IMR-90 (cell line): ENCODE results near the gene TIAM2. TPM values are rescaled to one million over a fixed set of nuclear protein-coding genes. Genes with fewer than 3 reads are reported as not detected.
"Not testable (repeated sequence)": the region's sequence is repeated elsewhere in the genome, so short reads cannot be mapped to it uniquely, and the experiment has no call there.

ENCODE experiments used
- ATAC-seq: fragments of 200-7000 bp; cut with Tn5 transposase; 2 replicates; pipeline ENCODE4 v1.9.1; 2020; ENCODE audit warnings: low read depth, mild to moderate bottlenecking, moderate library complexity
- BruUV-seq: library from RNA; stranded (reverse); fragments of 400-500 nt; replicated peaks from 2 replicates; lab custom pipeline; 2021; lab: Mats Ljungman, UMichigan
- CTCF ChIA-PET: fragments of 300-600 bp; formaldehyde crosslinking; extraction: SDS; loops from one replicate; lab custom pipeline; 2021; ENCODE audit warnings: antibody characterized with exemption; lab: Yijun Ruan, JAX
- POLR2A ChIA-PET: fragments of 300-600 bp; sonication (Branson Sonifier 250); formaldehyde crosslinking; loops from one replicate; lab custom pipeline; 2022; ENCODE audit warnings: antibody characterized with exemption; ENCODE audit not compliant: unreplicated experiment; lab: Charles Lee
- DNase-seq: peaks from one replicate; pipeline ENCODE4 v3.0.0; 2013
- H2AFZ ChIP-seq: replicated peaks from 2 replicates; pipeline ENCODE3; 2013; ENCODE audit warnings: low read length, mild to moderate bottlenecking; ENCODE audit not compliant: poor library complexity
- H2AK5ac ChIP-seq: 2 replicates; pipeline ENCODE4 v1.6.1; 2013; ENCODE audit warnings: low read depth, low read length, inconsistent platforms
- H2AK9ac ChIP-seq: replicated peaks from 2 replicates; pipeline ENCODE3; 2013; ENCODE audit warnings: mild to moderate bottlenecking, low read depth, low read length, moderate library complexity; ENCODE audit not compliant: poor library complexity
- H2BK120ac ChIP-seq: 2 replicates; pipeline ENCODE4 v1.6.1; 2013; ENCODE audit warnings: low read depth, low read length, inconsistent platforms
- H2BK15ac ChIP-seq: 3 replicates; pipeline ENCODE4 v1.6.1; 2013; ENCODE audit warnings: low read depth, low read length, inconsistent platforms
- H2BK20ac ChIP-seq: 2 replicates; pipeline ENCODE4 v1.6.1; 2013; ENCODE audit warnings: low read depth, mild to moderate bottlenecking, inconsistent platforms, low read length, moderate library complexity
- H2BK5ac ChIP-seq: 2 replicates; pipeline ENCODE4 v1.6.1; 2013; ENCODE audit warnings: mild to moderate bottlenecking, low read depth, low read length, inconsistent platforms; ENCODE audit not compliant: poor library complexity, severe bottlenecking
- H3K14ac ChIP-seq: replicated peaks from 2 replicates; pipeline ENCODE4 v1.6.1; 2013; ENCODE audit warnings: low read depth, low read length, inconsistent platforms
- H3K18ac ChIP-seq: 2 replicates; pipeline ENCODE4 v1.6.1; 2013; ENCODE audit warnings: low read depth, low read length, control low read depth
- H3K23ac ChIP-seq: 2 replicates; pipeline ENCODE4 v1.6.1; 2013; ENCODE audit warnings: low read depth, low read length, inconsistent platforms
- H3K27ac ChIP-seq: 2 replicates; pipeline ENCODE4 v1.5.1; 2013; ENCODE audit warnings: mild to moderate bottlenecking, control low read depth, low read length; ENCODE audit not compliant: insufficient read depth
- H3K27me3 ChIP-seq: 2 replicates; pipeline ENCODE4 v1.6.1; 2013; ENCODE audit warnings: low read length; ENCODE audit not compliant: control insufficient read depth, insufficient read depth
- H3K36me3 ChIP-seq: 2 replicates; pipeline ENCODE4 v1.6.1; 2013; ENCODE audit warnings: low read length, mixed read lengths; ENCODE audit not compliant: control insufficient read depth, insufficient read depth
- H3K4ac ChIP-seq: 2 replicates; pipeline ENCODE4 v1.6.1; 2013; ENCODE audit warnings: low read depth, low read length, inconsistent platforms
- H3K4me1 ChIP-seq: 2 replicates; pipeline ENCODE4 v1.6.1; 2013; ENCODE audit warnings: low read length, mixed read lengths; ENCODE audit not compliant: control insufficient read depth, insufficient read depth
- H3K4me2 ChIP-seq: 2 replicates; pipeline ENCODE4 v1.6.1; 2013; ENCODE audit warnings: low read depth, mild to moderate bottlenecking, control low read depth, low read length, moderate library complexity
- H3K4me3 ChIP-seq: 2 replicates; pipeline ENCODE4 v1.5.1; 2013; ENCODE audit warnings: low read depth, mild to moderate bottlenecking, control low read depth, low read length, moderate library complexity; ENCODE audit not compliant: insufficient read depth
- H3K56ac ChIP-seq: 2 replicates; pipeline ENCODE4 v1.6.1; 2013; ENCODE audit warnings: low read length, inconsistent platforms; ENCODE audit not compliant: insufficient read depth; ENCODE audit errors: extremely low read depth
- H3K79me1 ChIP-seq, 2 experiments: 2 replicates each; pipeline ENCODE4 v1.6.1; 2013; ENCODE audit warnings: low read length in 2 of 2, inconsistent platforms in 1 of 2, low read depth in 1 of 2
- H3K9ac ChIP-seq: 2 replicates; pipeline ENCODE4 v1.6.1; 2013; ENCODE audit warnings: low read depth, low read length, control low read depth
- H3K9me1 ChIP-seq: 2 replicates; pipeline ENCODE4 v1.6.1; 2013; ENCODE audit warnings: low read length, inconsistent platforms; ENCODE audit not compliant: insufficient read depth
- H3K9me3 ChIP-seq: 2 replicates; pipeline ENCODE4 v1.6.1; 2013; ENCODE audit warnings: low read length; ENCODE audit not compliant: control insufficient read depth, insufficient read depth
- H4K20me1 ChIP-seq: 2 replicates; pipeline ENCODE4 v1.6.1; 2013; ENCODE audit warnings: low read length, inconsistent platforms; ENCODE audit not compliant: insufficient read depth
- H4K5ac ChIP-seq: 2 replicates; pipeline ENCODE4 v1.6.1; 2013; ENCODE audit warnings: mild to moderate bottlenecking, low read depth, low read length, control low read depth
- H4K8ac ChIP-seq, 2 experiments: 2 replicates each; pipeline ENCODE4 v1.6.1; 2013; ENCODE audit warnings: low read depth in 2 of 2, low read length in 2 of 2, control low read depth in 1 of 2, inconsistent platforms in 1 of 2
- H4K91ac ChIP-seq: 2 replicates; pipeline ENCODE4 v1.6.1; 2013; ENCODE audit warnings: low read depth, low read length, inconsistent platforms; ENCODE audit not compliant: insufficient read depth
- RAD21 ChIP-seq: IDR thresholded peaks from 2 replicates; pipeline ENCODE4 v1.6.1; 2012; ENCODE audit warnings: low read length, improper control_type of control experiment
- WGBS, 2 experiments: methylation state at CpG; one replicate each; pipeline versions ENCODE4 v1.1.5 to v1.1.7; 2013; ENCODE audit warnings: missing lambda C conversion rate in 2 of 2; ENCODE audit not compliant: insufficient read length in 1 of 2; ENCODE audit errors: extremely low coverage in 2 of 2; 5-methylcytosine and 5-hydroxymethylcytosine counted together
- dilution Hi-C: fragments of 300-500 bp; cut with HindIII; formaldehyde crosslinking; loops from one replicate; pipeline ENCODE4 v1.14.3; 2018; ENCODE audit warnings: low sequenced_read_pairs; ENCODE audit not compliant: unreplicated experiment
- in situ Hi-C: fragments of 300-500 bp; cut with MboI; formaldehyde crosslinking; loops from 3 replicates; pipeline ENCODE4 v1.14.3; 2019; ENCODE audit warnings: low sequenced_read_pairs, inconsistent platforms, mixed read lengths
- intact Hi-C: fragments of 100-400 bp; cut with micrococcal nuclease; formaldehyde crosslinking; loops from 2 replicates; pipeline ENCODE4 v1.10.0; 2022
- polyA plus RNA-seq, 3 experiments: library from polyadenylated mRNA; depleted of rRNA; stranded (reverse); fragments of >200 nt; gene quantifications; 2 replicates each; pipeline ENCODE4 v1.2.3, GENCODE V29; 2012; ENCODE audit warnings: low replicate concordance in 1 of 3
- total RNA-seq: library from RNA; depleted of rRNA; stranded (reverse); fragments of >200 nt; gene quantifications from 2 replicates; pipeline ENCODE4 v1.2.3, GENCODE V29; 2012
- TF ChIP-seq, protein P1 (sequence below): conservative IDR thresholded peaks from 2 replicates; pipeline ENCODE4 v1.5.1; 2012; ENCODE audit warnings: mild to moderate bottlenecking, low read depth, low read length, improper control_type of control experiment

Gene TIAM2
- total and polyA plus RNA-seq, 2 of the 4 experiments (the other 2 are of a cell fraction) = 3.1 to 4.7 TPM

DNA sequence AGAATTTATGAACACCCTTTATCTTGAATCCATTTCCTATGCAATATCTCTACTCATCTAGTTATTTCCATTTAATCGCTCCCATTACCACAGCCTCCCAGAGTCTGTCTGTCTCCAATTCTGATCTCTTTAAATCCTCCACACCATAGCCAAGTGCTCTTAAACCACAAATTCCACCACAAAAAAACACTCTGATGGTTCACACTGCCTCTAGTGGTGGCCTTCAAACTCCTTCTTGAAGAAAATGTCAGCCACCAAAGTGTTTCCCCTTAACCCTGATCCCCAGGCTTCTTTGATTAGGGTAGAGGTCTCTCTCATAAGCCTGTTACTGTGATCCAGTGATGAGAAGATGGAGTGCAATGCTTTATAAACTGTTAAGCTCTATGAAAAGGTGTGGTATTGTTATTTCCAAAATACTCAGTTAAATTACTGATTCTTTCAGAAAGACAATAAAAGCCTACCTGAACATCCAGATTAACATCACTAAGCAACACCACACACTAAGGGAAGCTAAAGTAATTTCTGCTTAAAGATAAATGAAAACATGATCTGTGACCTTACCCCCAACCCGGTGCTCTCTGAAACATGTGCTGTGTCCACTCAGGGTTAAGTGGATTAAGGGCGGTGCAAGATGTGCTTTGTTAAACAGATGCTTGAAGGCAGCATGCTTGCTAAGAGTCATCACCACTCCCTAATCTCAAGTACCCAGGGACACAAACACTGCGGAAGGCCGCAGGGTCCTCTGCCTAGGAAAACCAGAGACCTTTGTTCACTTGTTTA, 273.2 kb downstream of the TIAM2 start:
- H3K9me1 ChIP-seq, H4K91ac ChIP-seq, H4K5ac ChIP-seq, H3K4me1 ChIP-seq, dilution Hi-C loops, POLR2A ChIA-PET, H3K4ac ChIP-seq, H4K20me1 ChIP-seq, H3K27me3 ChIP-seq, H2AK5ac ChIP-seq, H4K8ac ChIP-seq, H2AFZ ChIP-seq, H3K4me2 ChIP-seq, H2BK120ac ChIP-seq, in situ Hi-C loops, H3K36me3 ChIP-seq, BruUV-seq, H3K9me3 ChIP-seq, H3K56ac ChIP-seq, H3K23ac ChIP-seq, H3K4me3 ChIP-seq, H3K27ac ChIP-seq, H3K14ac ChIP-seq, H2AK9ac ChIP-seq, H2BK15ac ChIP-seq, H3K9ac ChIP-seq, H2BK5ac ChIP-seq, intact Hi-C loops, H2BK20ac ChIP-seq, H3K18ac ChIP-seq: not testable (repeated sequence)
- H3K79me1 ChIP-seq = peaks cover 18 to 44% of the 10 kb centered on the region in 2 experiments; a peak in 3 of 4 replicates
- WGBS, 2 experiments = 90% methylated on average over 1 of the region's 5 CpGs; no CpG with 5 or more reads in 1 of the 2 experiments
- peak; percentile 51 for DNase-seq
- CTCF ChIA-PET = interaction anchor here (1.9 kb wide), 1 partner anchor 90 kb away, joined by 5 read pairs; no protein-coding TSS in a partner anchor
- TF ChIP-seq, protein P1, sequence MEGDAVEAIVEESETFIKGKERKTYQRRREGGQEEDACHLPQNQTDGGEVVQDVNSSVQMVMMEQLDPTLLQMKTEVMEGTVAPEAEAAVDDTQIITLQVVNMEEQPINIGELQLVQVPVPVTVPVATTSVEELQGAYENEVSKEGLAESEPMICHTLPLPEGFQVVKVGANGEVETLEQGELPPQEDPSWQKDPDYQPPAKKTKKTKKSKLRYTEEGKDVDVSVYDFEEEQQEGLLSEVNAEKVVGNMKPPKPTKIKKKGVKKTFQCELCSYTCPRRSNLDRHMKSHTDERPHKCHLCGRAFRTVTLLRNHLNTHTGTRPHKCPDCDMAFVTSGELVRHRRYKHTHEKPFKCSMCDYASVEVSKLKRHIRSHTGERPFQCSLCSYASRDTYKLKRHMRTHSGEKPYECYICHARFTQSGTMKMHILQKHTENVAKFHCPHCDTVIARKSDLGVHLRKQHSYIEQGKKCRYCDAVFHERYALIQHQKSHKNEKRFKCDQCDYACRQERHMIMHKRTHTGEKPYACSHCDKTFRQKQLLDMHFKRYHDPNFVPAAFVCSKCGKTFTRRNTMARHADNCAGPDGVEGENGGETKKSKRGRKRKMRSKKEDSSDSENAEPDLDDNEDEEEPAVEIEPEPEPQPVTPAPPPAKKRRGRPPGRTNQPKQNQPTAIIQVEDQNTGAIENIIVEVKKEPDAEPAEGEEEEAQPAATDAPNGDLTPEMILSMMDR = peak; percentile 53
- peak; percentile 41 for TF ChIP-seq RAD21
- ATAC-seq = peak; percentile 64; the same call in 1 of the 2 replicates
